ENCODE data around the gene PCDH19.
A peak's percentile ranks its signal among the peaks of the same experiment; 100 is the strongest.
"Not testable (repeated sequence)": the region's sequence is repeated elsewhere in the genome, so short reads cannot be mapped to it uniquely, and the experiment has no call there.

The PCDH19 gene, protein sequence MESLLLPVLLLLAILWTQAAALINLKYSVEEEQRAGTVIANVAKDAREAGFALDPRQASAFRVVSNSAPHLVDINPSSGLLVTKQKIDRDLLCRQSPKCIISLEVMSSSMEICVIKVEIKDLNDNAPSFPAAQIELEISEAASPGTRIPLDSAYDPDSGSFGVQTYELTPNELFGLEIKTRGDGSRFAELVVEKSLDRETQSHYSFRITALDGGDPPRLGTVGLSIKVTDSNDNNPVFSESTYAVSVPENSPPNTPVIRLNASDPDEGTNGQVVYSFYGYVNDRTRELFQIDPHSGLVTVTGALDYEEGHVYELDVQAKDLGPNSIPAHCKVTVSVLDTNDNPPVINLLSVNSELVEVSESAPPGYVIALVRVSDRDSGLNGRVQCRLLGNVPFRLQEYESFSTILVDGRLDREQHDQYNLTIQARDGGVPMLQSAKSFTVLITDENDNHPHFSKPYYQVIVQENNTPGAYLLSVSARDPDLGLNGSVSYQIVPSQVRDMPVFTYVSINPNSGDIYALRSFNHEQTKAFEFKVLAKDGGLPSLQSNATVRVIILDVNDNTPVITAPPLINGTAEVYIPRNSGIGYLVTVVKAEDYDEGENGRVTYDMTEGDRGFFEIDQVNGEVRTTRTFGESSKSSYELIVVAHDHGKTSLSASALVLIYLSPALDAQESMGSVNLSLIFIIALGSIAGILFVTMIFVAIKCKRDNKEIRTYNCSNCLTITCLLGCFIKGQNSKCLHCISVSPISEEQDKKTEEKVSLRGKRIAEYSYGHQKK (N-terminal part only)

DNA sequence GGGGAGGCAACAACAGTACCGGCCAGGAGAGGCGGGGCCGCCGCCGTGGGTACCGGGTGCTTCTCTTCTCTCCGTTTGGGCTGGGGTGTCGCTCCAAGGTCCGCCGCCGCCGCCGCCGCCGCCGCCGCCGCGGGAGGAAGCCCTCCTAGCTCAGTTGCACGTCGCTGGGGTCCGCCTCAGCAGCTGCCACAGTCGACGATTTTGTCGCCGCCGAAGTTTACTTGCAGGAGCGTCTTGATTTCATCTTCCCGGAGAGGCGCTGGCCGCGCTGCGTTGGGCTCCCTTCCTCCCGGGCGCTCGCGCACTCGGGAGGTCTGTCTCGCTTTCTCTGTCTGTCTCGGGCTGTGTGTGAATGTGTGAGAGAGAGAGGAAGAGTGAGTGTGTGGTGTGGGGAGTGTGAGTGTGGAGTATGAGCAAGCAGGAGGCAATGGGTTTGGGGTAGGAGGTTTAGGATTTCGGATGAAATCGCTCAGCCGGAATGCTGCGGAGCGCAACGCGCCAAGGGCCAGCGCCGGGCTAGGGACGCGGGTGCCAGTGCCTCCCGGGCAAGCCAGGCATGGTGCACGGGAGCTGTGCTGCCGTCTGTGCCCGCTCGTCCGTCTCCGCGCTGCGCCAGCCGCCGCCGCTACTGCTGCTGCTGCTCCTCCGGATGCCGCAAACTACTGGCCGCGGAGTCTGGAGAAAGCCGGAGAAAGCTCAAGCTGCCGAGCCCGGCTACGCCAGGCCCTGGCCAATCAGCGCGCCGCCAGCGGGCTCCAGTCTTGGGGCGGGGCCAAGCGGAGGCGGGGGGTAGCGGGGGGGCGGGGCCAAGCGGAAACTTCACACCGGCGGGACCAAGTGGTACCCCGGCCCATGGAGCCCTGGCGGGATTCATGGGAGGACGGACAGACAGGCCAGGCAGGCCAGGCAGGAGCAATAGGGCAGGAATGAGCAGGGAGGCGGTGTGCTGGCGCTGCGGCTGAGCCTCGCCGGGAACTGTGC, at the start of gene PCDH19:
Gene PCDH19 (minus strand): TSS at position 664 of the 981 bp plus-strand sequence. CDS start 1,676 bp downstream, outside the sequence.
- DNase-seq = peak; percentile 69

DNA sequence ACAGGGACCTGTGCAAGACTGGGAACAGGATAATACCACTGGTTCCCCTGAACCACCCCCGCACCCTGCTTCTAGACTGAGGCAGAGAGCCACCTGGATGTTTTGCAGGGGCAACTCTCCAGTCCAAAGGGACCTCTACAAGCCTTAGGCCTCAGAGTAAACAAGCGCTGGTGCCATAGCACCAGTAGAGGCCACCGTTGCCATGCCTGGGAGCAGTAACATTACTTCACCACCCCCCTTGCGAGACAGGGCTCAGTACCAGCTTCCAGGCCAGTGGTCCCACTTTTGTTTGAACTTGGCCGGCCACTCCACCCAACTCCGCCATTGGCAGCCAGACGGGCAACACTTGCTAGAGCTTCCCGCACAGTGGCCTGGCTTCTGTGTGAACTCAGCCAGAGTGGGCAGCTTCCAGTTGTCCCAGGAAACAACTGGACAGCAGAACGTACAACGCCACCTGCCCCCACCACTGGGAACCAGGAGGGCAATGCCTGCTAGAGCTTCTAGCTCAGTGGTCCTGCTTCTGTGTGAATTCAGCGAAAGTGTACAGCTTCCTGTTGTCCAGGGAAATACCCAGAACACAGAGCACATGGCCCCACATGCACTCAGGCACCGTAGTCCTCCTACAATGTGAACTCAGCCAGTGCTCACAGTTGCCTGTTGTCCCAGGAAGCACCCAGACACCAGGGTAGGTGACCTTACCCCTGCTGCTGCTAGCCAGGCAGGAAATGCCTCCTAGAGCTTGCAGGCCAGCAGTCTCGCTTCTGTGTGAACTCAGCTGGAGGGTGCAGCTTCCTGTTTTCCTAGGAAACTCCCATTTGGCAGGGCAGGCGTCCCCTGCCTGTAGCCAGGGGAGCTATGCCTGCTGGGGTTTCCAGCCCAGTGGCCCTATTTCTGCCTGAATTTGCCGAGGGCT, 39.9 kb upstream of the PCDH19 start:
- DNase-seq = no peak

DNA sequence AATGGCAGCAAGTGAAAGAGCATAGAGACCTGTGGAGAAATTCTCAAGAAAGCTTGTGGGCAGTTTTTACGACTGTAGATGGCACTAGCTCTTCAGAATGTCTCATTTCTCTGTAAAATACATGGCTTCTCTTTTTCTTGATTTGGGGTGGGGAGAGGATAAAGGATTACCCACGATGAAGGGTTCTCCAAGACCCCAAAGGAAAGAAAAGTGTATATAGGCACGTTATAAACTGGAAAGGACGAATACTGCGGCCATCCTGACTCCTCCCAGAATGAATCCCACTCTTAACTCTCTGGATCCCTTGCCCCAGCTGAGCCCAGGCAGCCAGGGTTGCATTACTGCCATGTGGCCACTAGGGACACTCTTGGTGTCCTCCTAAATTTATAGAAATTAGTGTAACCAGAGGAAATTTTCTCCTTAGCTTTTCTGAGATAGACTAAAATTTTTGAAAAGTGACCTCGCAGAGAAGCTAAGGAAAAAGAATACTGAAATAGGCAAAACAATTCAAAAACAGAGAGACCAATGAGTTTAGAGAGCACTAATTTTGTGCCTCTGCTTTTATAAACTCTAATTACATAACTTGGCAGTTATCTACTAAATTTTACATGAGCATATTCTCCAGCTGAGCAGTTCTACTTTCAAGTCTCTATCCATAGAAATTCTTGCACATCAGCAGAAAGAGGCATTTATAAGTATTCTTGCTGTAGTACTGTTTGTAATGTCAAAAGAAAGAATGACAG, 37.8 kb upstream of the PCDH19 start:
- DNase-seq = peak; percentile 63

DNA sequence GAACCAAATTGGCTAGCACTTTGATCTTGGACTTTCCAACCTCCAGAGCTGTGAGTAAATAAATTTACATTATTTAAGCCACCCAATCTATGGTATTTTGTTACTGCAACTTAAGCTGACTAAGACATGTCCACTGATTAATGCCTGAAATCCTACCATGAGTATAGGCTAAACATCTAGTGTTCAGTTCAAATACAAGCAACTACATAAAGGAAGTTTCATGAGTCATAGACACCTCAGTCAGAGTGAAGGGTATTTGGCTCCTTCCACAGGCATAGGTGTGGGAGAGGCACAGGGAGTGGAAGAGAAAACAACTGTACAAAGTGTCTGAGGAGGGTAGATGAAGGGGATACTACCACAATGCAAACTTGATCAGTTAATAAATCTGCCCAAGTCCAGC, 35.5 kb upstream of the PCDH19 start:
- DNase-seq = no peak

DNA sequence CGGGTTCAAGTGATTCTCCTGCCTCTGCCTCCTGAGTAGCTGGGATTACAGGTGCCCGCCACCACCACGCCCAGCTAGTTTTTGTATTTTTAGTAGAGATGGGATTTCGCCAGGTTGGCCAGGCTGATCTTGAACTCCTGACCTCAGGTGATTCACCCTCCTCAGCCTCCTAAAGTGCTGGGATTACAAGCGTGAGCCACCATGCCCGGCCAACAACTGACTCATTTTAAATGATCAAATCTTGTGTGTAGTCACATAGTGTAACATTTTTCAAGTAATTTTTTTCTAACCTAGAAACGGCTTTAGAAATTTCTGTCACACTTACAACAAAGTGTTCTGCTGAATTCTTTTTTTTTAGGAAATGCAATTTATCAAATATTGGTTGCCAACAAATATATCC, 31.2 kb upstream of the PCDH19 start:
- not testable (repeated sequence) for DNase-seq

DNA sequence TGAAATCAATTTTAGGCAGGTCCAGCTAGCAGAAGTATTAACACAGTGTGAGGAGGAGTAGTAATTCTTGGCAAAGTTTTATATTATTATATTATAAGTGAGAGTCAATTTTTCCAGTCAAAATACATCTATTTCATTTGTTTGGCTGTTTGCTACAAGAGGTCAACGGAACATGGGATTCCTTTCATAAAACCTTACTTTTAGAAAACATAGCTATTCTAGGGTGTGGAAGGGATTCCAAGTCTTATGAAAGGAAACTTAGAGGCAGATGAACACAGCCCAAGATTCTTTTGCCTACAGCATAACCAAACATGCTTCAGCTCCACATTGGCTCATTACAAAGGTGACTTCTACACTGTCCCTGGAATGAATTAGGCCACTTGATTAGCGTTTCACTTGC, 29.9 kb upstream of the PCDH19 start:
- DNase-seq = no peak

DNA sequence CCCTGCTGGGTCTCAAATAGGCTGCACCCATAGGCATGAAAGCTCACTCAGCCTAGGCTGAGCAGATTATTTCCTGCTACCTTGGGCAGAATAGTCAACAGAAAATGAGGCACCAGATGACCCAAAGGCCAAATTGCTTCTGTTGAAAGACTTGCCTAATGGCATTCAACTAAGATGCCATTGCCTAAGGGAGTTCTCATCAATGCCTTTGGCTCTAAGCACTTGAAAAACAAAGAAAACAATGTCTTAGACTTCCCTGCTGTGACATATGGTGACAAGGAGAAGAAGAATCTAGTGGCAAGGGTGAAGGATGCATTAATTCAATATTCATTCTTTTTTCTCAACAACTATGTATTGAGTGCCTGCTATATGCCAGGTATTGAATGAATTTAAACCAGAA, 25.7 kb upstream of the PCDH19 start:
- DNase-seq = no peak

DNA sequence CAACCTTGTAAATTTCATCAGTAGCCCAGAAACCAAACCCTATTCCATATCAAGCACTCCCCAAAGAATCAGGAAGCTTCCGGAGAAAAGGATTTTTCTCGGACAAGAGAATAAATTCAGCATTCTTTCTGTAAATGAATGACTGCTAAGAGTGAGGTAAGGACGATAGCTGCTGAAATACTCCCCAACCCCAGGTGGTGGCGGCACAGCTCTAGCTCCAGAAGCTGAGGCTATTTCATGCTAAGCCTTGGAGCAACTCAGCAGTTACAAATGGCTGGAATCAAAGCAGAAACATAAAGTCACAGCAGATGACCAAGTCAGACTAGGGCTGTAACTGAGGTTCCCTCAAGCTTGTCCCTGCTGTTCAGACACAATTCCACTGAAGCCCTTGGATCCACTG, 13.9 kb upstream of the PCDH19 start:
- DNase-seq = no peak

DNA sequence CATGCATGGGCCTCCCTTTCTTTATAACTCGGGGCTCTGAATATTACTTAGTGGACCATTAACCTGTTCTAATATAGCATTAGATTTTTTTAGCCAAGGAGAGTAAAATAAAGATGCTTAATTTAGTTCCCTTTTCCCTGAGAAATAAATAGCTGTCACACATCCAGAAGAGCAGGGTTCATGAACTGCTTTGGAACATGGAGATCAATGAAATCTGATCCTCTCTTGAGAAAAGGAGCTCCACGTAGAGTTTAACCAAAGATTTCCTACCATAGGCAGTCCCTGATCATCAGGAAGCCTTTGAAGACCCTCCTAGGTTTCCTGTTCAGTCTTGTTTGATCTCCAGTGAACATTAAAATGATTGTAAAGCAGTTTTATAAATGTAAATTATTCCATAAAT, 8.5 kb upstream of the PCDH19 start:
- DNase-seq = no peak

DNA sequence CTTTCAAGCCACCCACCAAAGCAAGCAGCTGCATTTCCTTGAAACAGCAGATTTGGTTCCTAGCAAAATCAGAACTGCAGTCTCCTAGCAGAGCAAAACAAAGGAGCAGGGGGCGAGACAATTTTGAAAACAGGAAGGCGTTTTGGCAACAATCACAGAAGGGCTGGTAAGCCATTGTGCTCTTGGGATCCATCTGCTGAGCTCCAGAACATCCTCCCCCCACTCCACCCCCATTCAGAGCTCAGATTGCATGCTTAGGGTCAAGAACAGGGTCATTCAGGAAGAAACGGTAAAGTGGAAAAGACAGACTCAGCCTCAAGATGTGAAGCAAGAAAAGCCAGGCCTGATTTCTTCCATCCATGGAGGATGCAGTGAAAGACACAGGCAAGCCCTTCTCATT, 7.6 kb upstream of the PCDH19 start:
- no peak for DNase-seq

DNA sequence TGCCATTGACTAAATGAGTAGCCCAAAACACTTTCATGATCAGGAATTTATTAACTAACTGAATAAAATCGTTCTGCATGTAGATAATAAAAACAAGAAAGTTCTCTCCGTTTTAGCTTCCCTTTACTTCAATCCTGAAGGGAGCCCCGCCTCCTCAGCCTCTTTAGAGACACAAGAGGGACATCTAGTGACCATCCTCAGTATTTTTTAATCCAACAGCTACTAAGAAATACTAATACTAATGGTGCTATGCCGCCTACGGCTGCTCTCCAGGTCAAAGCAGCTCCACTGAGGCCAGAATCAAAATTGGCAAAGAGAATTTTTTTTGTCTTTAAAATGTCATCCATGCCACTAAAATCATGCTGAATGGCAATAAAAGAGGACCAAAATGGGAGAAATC, 3.2 kb upstream of the PCDH19 start:
- no peak for DNase-seq

DNA sequence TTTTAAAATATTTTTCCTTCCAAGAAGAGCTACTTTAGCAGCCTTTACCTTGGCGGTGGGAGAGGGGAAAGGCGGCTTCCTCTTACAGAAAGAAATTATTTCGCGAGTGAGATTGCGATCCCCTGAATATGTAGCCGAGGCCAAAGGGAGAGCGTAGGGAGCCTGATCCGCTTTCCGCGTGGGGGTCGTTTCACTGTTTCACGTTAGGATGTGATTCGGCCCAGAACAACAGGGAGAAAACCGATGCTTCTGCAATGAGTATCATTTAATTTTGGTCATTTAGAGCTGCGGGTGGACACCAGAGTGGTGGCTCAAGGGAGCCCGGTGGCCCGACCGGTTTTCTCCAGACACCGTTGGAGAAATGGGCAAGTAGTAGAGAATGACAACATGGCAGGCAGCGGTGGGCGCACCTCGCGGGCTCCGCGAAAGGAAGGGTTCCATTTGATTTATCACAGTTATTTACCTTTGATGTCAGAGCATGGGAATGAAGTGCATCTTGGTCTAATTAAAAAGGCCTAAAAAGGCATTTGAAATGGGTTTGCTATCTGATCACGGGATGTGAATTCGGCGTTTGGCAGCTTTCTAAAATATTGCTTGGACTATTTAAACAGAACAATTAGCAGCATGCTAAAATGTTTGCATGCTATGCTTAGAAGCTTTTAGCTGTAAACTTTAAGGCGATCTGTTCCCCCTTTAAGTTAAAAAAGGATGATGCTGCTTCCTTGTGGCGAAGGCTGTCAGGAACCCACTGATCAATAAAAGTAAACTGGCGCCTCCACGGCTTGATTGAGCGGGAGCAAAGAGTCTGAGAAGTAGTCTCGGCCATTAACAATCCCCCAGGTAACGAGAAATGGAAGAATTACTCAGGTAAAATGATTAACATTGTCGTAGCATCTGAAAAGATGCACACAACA, 2.0 kb upstream of the PCDH19 start:
- DNase-seq = no peak

DNA sequence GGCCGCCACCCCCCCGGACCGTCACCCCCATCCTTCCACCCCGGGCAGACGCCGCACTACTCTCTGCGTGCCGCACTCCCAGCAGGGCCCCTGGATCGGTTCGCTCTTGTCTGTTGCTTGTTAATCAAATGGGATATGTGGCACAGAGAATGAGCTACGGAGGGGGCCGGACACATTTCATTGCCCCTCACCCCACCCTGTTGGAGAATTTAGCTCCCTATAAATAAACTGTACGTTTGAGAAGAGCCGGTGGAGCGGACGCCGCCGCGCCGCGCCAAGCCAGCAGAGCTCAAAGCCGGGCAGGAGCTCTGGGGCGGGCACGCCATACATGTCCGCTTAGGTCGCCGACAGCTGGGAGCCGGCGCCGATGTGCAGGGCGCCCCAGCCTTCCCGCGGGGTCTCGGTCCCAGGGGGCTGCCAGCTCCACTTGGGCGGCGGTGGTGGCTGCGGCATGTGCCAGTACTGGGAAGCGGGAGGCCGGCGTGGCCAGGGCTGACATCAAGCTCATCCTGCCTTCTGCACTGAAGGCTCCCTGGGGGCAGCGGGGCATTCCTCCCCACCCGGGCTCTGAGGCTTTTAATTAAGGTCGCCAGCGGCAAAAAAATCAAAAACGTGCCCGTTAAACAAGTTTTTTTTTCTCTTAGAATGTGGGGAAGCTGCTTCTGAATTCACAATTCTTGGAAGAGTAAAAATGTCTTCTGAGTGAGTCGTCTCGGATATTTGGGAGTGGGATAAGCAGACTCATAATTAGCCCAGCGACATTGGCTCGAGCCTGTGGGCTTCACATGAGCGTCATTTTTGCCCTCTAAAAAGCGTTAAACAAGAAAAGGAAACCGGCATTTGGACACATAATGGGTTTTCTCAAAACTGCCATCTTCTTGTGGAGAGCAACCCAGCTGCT, 1.1 kb upstream of the PCDH19 start:
- no peak for DNase-seq

DNA sequence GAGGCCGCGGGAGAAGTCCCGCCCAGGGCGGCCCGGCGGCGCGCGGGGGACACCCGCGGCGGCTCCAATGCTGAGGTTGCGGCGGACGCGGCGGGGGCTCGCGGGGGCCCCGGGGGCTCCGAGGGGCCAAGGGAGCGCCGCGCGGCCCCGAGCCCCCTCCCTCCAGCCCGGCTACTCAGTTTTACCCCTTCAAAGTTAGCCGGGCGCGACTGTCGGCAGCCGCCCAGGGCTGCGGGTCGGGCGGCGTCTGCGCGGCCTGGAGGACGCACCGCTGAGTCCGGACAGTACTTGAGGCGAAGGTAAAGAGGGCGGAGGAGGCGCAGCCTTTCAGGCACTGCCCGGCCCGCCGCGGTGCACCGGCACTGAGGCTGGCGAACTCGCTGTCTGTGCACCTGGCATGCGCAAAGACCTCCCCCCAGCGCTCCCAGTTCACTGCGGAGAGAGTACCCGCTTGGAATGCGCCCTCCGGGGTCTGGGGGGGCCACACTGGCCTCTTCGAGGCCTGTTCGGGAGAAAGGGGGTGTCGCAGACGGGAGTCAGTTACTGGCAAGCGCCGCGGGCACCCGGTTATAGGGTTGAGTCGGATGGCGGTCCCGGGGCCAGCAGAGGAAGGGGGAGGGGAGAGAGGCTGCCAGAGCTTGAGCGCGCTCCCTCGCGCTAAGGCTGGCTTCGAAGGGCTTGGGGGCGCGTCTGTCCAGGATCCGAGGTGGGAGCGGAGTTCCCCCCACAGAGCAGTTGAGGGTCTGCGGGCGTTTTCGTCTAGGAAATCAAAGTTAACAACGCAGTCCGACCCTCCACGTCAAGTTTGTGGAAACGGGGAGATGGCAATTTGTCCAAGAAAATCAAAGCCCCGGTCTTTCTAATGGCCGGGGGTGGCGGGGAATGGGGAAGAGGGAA, 1.1 kb downstream of the PCDH19 start:
- DNase-seq = no peak

DNA sequence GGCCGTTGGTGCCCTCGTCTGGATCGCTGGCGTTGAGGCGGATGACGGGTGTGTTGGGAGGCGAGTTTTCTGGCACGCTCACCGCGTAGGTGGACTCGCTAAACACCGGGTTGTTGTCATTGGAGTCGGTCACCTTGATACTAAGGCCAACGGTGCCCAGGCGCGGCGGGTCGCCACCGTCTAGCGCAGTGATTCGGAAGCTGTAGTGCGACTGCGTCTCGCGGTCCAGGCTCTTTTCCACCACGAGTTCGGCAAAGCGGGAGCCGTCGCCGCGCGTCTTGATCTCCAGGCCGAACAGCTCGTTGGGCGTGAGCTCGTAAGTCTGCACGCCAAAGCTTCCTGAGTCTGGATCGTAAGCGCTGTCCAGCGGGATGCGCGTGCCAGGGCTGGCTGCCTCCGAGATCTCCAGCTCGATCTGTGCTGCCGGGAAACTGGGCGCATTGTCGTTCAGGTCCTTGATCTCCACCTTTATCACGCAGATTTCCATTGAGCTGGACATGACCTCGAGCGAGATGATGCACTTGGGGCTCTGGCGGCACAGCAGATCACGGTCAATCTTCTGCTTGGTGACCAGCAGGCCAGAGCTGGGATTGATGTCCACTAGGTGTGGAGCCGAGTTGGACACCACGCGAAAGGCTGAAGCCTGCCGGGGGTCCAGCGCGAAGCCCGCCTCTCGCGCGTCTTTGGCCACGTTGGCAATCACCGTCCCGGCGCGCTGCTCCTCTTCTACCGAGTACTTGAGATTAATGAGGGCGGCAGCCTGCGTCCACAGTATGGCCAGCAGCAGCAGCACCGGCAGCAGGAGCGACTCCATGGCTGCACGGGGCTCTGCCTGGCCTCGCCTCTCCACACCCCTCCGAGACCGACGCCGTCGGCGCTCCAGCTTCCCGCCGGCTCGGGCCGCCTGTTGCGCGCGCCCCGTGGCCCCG, 2.0 kb downstream of the PCDH19 start:
- no peak for DNase-seq

DNA sequence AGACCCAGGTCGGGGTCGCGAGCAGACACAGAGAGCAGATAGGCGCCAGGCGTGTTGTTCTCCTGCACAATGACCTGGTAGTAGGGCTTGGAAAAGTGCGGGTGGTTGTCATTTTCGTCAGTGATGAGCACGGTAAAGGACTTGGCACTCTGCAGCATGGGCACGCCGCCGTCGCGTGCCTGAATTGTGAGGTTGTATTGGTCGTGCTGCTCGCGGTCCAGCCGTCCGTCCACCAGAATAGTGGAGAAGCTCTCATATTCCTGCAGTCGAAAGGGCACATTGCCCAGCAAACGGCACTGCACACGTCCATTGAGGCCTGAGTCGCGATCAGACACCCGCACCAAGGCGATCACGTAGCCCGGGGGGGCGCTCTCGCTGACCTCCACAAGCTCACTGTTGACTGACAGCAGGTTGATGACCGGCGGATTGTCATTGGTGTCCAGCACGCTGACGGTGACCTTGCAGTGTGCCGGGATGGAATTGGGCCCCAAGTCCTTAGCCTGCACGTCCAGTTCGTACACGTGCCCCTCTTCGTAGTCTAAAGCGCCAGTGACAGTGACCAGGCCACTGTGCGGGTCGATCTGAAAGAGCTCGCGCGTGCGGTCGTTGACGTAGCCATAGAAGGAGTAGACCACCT, 2.8 kb downstream of the PCDH19 start:
- no peak for DNase-seq

Measured in activated effector memory CD4-positive, alpha-beta T cell treated with anti-CD3 and anti-CD28 coated beads, Interleukin-2, amount 50 U/mL, for 16 hours (primary cell).